Fibroblast of the conjunctiva (primary cell): Measurements from ENCODE around the gene EGLN1.

Source experiments
- DNase-seq: peaks from one replicate; pipeline ENCODE4 v3.0.0-alpha.2; 2010; ENCODE audit warnings: low read depth

EGLN1 gene

DNA sequence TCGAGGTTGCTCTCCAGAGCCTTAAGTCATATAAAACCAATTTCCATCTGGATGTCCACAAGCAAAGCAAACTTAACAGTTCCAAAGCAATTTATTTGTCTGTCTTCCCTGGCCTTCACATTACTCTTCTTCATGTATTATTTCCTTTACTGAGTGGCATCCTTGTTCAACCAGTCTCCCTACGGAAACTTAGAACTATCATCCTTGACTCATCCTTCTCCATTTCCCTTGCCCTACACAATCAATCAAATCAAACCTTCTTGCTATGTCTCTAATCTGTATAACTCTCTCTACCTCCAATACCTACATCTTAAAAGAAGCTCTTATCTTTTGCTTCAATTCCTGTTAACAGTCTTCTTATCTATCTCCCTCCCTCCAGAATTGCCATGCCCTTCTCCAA is 25.4 kb downstream of the EGLN1 start:
- no peak for DNase-seq

DNA sequence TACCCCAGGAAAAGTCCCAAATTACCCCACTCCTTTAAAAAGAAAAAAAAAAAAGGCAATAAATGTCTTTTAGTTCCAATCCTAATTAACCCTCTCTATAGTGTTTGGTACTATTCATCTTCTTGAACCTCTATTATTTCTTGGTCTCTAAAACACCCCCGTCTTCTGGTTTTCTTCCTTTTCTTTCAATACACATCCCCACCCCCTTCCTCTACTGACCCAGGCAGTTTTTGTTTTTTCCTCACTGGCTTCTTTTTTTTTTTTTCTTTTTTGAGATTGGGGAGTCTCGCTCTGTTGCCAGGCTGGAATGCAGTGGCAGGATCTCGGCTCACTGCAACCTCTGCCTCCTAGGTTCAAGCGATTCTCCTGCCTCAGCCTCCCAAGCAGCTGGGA is 26.1 kb downstream of the EGLN1 start:
- DNase-seq, result no peak

DNA sequence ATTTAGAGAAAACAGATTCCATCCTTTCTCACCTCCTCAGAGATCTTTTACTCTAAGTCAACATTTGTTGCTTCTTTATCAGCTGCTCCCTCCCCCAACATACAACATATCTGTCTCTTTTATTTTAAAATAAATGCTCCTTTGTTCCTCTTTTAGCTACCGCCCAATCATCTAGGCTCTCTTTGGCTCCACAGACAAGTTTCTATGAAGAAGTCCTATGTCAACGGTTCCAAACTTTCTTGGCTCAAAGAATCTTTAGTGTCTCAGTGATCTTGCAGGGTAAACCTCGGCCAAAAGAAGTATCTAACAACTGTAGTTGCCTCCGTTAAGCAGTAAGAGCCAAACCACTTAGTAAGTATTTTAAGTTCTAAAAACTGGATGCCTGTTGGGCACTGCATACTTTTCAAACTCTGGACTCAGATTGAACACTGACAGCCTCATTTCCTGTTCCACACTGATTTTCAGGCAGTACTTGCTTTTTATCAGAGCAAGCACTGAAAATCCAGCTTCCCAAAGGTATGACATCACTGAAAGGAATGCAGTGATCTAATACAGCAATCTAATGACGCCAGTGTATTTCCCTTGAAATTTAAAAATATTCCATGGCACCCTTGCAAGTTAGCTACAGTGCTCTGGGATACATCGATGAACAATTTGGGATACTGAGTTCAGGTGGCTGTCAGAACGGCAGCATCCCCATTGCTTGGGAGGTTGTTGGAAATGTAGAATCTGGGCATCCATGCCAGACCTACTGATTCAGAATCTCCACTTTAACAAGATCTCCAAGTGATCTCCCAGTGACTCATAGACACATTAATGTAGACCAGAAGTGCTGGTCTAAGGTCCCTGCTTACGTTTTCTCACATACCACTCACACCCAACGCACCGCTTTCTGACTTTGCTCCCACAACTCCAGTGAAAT is 26.8 kb downstream of the EGLN1 start:
- peak; percentile 86 for DNase-seq

DNA sequence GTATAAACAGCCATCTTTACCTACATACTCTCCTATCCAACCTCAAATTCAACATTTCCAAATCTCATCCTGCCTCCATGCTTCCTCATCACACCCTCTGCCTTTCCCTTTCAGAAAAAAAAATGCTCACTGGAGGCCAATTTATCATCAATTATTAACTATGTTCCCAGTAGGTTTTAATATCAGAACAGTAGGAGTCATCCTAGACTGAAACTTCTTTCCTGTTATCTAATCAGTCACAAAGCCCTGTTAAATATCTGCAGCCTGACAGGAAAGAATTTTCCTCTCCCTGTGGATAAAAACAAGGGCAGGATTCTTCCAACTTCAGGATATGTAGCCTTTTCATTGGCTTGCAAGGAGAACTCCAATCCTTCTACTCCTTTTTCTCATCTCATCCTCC is 28.4 kb downstream of the EGLN1 start:
- DNase-seq, result no peak

DNA sequence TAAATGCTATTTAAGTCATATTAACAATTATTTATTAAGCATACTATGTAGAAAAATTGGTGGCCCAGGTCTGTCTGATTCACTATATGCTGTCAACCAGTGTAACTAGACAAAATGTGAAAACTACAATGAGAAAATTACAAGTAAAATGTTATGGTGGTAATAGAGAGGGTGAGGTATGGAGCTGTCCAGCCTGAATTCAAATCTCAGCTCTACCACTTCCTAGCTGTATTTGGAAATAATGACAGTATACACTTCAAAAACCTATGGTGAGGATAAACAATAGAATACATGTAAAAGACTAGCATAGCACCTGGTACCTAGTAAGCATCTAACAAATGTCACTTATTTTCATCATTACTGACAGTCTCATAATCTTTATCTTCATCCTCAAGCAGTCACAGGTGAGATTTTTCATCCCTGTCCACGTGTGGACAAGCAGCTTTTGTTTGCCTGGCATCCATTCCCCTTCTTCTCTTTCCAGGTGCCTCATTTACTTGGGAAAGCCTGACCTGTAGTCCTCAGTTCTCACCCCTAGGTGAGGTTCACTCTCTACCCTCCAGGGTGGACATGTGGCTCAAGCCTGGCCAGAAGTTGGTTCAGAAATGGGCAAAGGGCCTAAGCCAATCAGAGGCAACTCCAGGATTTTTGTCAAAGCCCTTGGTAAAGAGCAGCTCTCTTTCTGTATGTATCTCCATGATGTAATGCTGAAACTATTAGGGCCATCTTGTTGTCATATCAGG is 29.5 kb downstream of the EGLN1 start:
- no peak for DNase-seq

DNA sequence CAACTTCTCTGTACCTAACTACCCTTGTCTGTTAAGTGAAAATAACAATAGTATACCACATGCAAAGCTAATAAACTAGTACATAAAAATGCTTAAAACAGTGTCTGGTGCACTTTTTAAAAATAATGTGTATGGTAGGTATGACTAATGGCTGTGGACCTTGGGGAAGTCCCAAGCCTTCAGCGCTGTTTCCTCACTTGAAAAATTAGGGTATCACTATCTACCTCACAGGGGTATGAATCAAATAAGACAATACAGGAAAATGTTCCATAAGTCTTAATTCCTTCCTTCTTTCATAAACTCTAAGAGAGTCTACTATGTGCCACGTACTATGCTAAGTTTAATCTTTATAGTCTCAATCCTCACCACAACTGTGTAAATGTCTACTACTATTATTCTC is 32.0 kb downstream of the EGLN1 start:
- DNase-seq, result no peak

DNA sequence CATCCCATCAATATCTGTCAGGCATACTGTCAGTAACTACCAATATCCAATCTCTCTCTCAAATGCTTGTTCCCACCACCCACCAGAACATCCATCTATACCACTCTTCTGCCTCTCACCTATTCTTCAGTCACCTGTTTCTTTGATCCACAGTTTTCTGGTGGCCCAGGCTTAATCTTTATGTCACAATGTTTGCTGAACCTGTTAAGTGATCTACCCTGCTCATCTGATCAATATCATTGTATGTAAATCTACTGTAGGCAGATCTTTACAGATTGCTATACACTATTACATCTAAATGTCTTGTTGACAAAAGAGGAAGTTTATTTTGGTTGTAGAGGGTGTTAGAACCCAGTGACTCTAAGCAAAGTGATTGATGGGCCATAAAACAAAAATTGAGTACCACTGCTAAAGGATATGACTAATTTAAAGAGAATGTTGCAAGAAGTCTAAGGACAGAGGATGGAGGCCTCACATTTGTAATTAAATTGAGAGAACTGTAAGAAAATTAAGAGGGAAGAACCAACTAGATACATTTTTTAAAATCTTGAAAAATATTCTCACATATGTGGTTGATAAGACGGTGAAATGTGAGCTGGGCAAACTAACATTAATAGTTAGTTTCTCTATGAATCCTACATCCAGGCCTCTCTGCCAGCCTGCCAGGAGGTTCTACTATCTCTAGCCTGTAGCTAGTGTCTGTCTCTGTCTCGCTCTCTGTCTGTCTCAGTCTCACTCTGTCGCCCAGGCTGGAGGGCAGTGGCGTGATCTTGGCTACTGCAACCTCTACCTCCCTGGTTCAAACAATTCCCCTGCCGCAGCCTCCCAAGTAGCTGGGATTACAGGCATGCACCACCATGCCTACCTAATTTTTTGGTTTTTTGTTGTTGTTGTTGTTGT is 34.1 kb downstream of the EGLN1 start:
- no peak for DNase-seq

DNA sequence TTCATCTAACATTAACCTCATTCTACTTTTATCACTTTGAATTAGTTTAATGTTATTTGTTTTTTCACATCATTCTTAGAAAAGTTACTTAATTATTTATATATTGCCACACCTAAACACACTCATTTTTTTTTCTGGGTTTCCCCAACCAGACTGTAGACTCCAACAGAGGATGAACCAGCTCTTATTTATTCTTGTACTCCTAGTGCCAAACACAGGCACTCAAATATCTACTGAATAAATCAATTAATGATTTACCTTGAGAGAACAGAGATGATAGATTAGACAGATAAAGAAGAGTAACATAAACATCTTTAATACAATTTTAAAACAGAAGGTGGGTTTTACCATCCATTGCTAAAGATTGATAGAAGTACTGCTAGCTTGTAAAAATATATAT is 35.6 kb downstream of the EGLN1 start:
- DNase-seq, result no peak

DNA sequence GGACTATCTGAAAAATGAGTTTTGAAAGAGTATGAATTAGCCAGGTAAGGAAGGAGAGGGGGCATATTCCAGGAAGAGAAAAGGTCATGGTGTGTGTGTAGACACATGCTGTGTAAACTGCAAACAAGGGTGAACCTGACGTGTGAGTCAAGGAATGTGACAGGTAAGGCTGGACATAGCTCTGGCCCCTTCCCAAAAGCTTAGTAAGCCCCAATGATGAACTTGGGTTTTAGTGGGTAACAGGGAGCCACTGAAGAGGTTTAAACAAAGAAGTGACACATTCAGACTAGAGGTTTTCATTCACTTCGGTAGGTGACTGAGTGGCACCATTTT is 36.7 kb downstream of the EGLN1 start:
- DNase-seq, result no peak

DNA sequence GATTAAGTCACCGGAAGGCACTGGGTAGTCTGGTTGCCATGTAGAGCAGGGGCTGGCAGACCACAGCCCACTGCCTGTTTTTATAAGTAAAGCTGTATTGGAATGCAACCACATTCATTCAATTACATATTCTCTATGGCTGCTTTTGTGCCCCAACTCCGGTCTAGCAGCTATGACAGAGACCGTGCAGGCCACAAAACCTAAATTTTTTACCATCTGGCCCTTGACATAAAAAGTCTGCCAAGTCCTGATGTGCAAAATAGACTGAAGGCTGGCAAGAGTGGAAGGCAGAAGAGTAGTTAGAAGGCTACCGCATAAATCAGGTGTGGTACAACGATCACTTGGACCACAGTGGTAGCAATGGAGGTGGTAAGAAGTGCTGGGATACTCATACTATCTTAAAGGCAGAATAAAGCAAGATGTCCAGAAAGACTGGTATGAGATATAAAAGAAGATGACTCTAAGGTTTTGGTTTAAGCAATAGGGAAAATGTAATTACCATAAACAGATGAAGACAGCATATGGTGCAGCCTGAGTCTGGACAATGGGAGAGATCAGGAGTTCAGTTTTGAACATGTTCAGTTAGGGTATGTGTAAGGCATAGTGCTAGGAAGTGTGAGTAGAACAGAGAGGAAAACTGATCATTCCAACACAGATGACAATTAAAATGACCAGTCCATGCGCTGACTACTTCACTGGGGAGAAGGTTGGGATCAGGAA is 37.2 kb downstream of the EGLN1 start:
- no peak for DNase-seq

DNA sequence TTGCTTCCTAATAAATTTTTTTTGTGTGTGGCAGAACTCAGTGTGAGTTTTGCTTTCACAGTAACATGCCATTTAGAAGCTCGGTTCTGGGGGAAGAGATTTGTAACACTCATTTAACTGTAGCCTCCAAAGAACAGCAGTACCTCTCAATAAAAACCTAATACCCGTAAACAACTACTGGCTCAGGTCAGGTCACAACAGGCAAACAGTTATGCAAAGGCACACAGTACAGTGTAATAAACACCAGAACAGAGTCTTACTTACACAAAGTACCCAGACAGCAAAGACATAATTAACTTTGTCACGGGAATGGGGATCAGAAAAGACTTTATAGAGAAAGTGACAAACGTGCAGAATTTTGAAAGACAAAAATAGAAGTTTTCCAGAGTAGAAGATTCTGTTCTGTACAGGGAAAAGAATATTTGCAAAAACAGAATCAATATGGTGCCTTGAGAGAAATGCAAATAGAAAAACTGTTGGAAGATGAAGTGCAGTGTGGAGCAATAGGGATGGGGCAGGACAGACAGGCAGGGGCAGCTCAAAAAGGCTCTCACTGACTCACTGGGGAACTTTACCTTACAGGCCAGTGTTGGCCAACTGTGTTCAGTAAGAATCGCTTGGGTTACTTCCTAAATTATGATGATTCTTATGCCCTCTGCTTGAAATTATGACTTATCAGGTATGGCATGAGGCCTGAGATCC is 38.8 kb downstream of the EGLN1 start:
- DNase-seq, result no peak

DNA sequence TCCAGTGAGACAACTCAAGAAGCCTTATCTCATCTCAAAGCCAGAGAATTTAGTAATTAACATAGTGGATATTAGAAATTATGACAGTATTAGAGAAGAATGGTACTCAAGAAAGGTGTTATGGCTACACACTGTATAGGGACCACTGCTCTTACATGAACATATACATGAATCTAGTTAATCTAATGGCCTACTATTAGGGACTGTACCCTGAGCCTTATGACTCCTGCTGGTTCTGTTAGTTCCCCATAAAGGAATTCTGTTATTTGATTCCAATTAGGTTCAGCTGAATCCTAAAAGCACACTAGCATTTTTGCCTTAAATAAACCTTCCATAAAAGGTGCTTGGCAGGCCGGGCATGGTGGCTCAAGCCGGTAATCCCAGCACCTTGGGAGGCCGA is 39.7 kb downstream of the EGLN1 start:
- DNase-seq, result no peak

DNA sequence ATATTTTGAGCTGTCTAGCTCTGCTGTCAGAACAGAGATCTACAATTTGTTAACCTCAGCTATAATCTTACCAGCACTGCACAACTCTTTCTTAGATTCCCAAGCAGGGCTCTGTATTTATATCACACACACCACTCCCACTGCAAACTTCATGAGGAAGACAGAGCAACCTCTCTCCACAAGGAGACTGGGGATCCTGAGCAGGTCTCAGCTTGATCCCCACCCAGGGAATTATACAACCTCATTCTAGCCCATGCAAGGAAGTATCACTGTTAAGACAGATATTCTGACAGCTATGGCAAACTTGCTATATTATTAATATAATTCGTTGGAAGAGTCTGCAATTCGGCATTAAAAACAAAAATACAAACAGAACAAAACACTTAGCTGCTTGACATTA is 40.4 kb downstream of the EGLN1 start:
- no peak for DNase-seq

DNA sequence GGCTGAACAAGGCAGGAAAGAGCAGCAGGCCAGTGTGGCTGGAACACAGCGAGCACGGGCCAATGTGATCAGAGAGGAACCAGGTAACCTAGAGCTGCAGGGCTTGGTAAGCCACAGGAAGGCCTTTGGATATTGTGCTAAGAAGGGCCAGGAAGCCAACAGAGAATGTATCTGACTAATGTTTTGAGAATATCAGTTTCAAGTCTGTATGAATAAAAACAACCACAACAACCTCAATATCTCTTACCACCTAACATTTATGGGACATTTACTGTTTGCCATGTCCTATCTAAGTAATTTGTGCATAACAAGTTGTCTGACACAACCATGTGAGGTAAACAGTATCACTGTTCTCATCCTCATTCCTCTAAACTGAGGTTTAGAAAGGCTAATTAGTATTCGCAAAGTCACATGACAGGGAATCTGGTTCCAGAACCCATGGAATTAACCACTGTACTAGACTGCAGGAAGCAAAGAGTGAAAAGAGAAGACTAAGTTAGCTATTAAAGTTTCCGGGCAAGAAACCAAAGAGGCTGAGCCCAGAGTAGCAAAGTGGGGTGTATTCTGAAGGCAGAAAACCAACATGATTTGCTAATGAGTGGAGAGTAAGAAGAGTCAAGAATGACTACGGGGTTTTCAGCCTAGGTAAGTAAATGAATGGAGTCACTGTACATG is 45.1 kb downstream of the EGLN1 start:
- DNase-seq, result no peak

DNA sequence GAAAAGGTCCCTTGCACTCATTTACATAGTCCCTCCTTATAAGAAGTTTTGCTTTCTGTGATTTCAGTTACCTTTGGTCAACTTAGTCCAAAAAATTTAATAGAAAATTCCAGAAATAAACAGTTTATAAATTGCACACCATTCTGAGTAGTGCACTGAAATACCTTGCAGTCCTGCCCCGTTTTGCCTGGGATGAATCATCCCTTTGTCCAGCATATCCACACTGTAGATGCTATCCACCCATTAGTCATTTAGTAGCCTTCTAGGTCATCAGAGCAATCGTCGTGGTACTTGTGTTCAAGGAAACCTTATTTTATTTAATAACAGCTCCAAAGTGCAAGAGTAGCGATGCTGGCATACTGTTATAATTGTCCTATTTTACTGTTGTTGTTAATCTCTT is 46.0 kb downstream of the EGLN1 start:
- DNase-seq, result no peak

DNA sequence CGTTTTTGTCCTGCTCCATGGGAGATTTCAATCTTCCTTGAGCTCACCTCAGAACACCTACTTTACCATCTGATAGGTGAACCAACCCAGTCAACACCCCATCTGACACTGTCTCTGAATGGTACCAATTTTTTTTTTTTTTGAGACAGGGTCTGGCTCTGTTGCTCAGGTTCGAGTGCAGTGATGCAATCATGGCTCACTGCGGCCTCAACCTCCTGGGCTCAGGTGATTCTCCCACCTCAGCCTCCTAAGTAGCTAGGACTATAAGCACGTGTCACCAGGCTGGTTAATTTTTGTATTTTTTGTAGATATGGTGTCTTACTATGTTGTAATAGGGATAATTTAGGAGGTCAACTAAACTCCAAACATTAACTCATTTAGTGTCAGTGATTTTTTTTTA is 47.7 kb downstream of the EGLN1 start:
- DNase-seq, result no peak

DNA sequence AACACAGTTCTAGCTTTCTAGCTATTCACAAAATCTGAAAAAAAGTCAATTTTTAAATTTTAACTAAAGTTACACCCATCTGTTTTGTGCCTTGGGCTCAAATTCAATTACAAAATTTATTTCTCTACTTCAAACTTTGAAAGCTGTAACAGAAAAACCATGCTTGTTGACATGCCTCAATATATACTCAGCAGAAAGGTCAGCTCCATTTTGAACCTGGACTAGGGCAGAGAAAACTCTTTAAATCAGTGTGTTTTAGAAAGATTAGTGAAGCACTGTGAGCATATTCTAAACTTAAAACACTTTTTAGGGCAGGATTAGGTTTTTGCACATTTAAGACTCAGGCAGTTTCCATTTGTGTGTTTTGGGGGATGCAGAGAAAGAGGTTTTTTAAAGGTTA is 49.6 kb downstream of the EGLN1 start:
- DNase-seq, result no peak

DNA sequence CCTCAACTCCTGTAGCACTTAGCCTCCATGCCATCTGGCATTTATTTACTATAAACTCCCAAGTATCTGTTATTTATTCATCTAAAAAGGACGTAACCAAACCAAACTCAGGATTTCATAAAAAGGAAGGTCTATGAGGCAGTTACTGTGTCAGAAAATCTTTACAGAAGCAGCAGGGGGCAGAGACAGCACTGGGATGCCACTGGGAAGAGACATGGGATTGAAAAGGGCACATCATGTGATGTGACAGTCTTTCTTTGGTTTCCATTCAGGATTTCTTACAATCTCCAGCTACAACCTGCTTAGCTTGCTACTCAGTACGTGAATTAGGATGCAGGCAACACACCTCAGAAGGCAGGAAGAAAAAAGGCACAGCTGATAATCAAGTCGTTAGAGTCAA is 52.8 kb downstream of the EGLN1 start:
- no peak for DNase-seq

DNA sequence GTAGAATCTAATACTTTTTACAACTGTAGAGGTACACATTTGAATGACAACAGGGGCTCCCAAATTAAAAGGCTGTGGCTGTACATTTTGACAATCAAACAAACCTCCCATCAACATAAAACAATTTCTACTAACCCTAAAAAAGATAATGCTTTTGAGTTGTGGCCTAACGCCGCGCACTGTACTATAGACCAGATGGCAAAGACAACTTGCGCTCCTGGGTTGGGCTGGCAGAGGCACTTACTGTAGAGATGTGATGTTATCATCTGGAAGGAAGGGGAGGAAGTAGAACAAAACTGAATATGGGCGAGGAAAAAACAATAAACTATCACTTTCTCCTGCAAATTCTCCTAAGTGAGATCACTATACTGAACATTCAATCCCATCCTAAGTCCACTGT is 57.9 kb downstream of the EGLN1 start:
- no peak for DNase-seq

DNA sequence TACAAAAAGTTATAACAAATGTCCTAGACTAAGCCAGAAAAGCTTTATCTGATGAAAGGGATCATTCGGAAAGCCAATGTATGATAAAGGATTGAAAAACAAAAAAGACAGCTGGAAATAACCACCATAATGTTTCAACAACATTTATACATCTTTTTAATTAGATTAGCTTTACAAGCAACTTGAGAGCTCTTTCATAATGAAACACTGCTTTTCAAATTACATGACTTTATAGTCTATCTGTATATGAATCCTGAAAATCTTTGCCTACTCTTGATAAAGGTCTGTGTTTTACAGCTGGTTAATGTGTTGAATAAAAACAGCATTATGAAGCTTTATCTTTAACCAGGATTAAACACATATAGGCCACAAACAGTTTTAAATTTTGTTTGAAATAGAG is 58.5 kb downstream of the EGLN1 start:
- DNase-seq, result no peak

DNA sequence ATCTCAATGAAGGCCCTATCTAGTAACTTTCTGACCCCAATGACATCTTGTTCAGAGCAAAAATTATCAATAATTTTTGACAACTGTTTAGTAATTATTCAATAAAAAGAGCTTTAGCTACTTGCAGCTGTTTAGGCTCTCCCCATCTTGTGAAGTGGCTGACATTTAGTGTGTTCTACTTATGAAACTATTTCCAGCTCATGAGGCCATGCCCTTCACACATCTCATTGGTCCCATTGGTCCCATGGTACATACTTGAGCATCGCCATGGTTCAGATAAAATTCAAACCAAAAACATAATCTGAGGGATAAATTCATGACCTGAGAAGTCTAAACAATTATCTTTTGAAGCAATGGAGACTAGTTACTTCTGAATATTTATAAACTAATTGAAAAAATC is 59.8 kb downstream of the EGLN1 start:
- DNase-seq, result no peak
